Mesenchymal stem cell (in vitro differentiated cells and primary cell): Measurements from ENCODE around the gene TRMT112.
A peak's percentile ranks its signal among the peaks of the same experiment; 100 is the strongest.

Source experiments
- DNase-seq: peaks from one replicate; pipeline ENCODE4 v3.0.0-alpha.2; 2013
- H2AFZ ChIP-seq: one replicate; pipeline ENCODE4 v1.6.1; 2013; ENCODE audit warnings: low read depth, mild to moderate bottlenecking, control low read depth, inconsistent platforms, low read length, moderate library complexity
- H2AK5ac ChIP-seq: 2 replicates; pipeline ENCODE4 v1.6.1; 2013; ENCODE audit warnings: low read length, moderate library complexity, mild to moderate bottlenecking, inconsistent platforms; ENCODE audit not compliant: severe bottlenecking
- H2BK120ac ChIP-seq: one replicate; pipeline ENCODE4 v1.6.1; 2013; ENCODE audit warnings: low read depth, mild to moderate bottlenecking, inconsistent platforms, low read length, moderate library complexity
- H2BK12ac ChIP-seq, 2 experiments: one replicate each; pipeline ENCODE4 v1.6.1; 2013; ENCODE audit warnings: inconsistent platforms in 2 of 2, low read length in 2 of 2, mild to moderate bottlenecking in 2 of 2, moderate library complexity in 2 of 2, control low read depth in 1 of 2
- H2BK15ac ChIP-seq: one replicate; pipeline ENCODE4 v1.6.1; 2013; ENCODE audit warnings: mild to moderate bottlenecking, low read depth, inconsistent platforms; ENCODE audit not compliant: poor library complexity, severe bottlenecking
- H2BK5ac ChIP-seq: 2 replicates; pipeline ENCODE4 v1.6.1; 2013; ENCODE audit warnings: low read depth, mild to moderate bottlenecking, low read length, control low read depth, inconsistent platforms; ENCODE audit not compliant: poor library complexity, severe bottlenecking
- H3K14ac ChIP-seq, 2 experiments: one replicate each; pipeline ENCODE4 v1.6.1; 2013; ENCODE audit warnings: inconsistent platforms in 2 of 2, low read length in 2 of 2, control low read depth in 1 of 2, mild to moderate bottlenecking in 1 of 2, moderate library complexity in 1 of 2
- H3K18ac ChIP-seq, 2 experiments: one replicate each; pipeline ENCODE4 v1.6.1; 2013; ENCODE audit warnings: inconsistent platforms in 2 of 2, low read length in 2 of 2, control low read depth in 1 of 2, low read depth in 1 of 2, mild to moderate bottlenecking in 1 of 2
- H3K23ac ChIP-seq, 2 experiments: one replicate each; pipeline ENCODE4 v1.6.1; 2013; ENCODE audit warnings: inconsistent platforms in 2 of 2, low read length in 2 of 2, mild to moderate bottlenecking in 2 of 2, moderate library complexity in 2 of 2, control low read depth in 1 of 2
- H3K27ac ChIP-seq: 2 replicates; pipeline ENCODE4 v1.5.1; 2013; ENCODE audit warnings: mild to moderate bottlenecking, moderate library complexity, low read length, control low read depth, inconsistent platforms; ENCODE audit not compliant: poor library complexity, severe bottlenecking
- H3K27me3 ChIP-seq, 2 experiments: 2 replicates each; pipeline versions ENCODE4 v1.6.1 to v1.7.0; 2013; ENCODE audit warnings: low read length in 2 of 2, mild to moderate bottlenecking in 2 of 2, moderate library complexity in 2 of 2, control low read depth in 1 of 2, inconsistent platforms in 1 of 2; ENCODE audit not compliant: control insufficient read depth in 1 of 2, insufficient read depth in 1 of 2
- H3K36me3 ChIP-seq, 2 experiments: 2 replicates each; pipeline versions ENCODE4 v1.6.1 to v1.7.0; 2013; ENCODE audit warnings: low read length in 2 of 2, control low read depth in 1 of 2, inconsistent platforms in 1 of 2, low read depth in 1 of 2, mild to moderate bottlenecking in 1 of 2; ENCODE audit not compliant: insufficient read depth in 2 of 2, control insufficient read depth in 1 of 2
- H3K4ac ChIP-seq, 2 experiments: one replicate each; pipeline ENCODE4 v1.6.1; 2013; ENCODE audit warnings: inconsistent platforms in 2 of 2, low read length in 2 of 2, mild to moderate bottlenecking in 2 of 2, moderate library complexity in 2 of 2, control low read depth in 1 of 2, low read depth in 1 of 2
- H3K4me1 ChIP-seq: 2 replicates; pipeline ENCODE4 v1.6.1; 2013; ENCODE audit warnings: low read depth, low read length, control low read depth; ENCODE audit not compliant: control insufficient read depth, insufficient read depth
- H3K4me2 ChIP-seq: 2 replicates; pipeline ENCODE4 v1.6.1; 2013; ENCODE audit warnings: low read length, mild to moderate bottlenecking, inconsistent platforms; ENCODE audit not compliant: poor library complexity, severe bottlenecking
- H3K4me3 ChIP-seq, 2 experiments: 2 replicates each; pipeline versions ENCODE4 v1.5.1 to v1.7.0; 2013; ENCODE audit warnings: low read length in 2 of 2, mild to moderate bottlenecking in 2 of 2, control low read depth in 1 of 2, low read depth in 1 of 2; ENCODE audit not compliant: insufficient read depth in 1 of 2
- H3K79me1 ChIP-seq: replicated peaks from 2 replicates; pipeline ENCODE4 v1.6.1; 2013; ENCODE audit warnings: mild to moderate bottlenecking, control low read depth, low read length, inconsistent platforms; ENCODE audit not compliant: poor library complexity, severe bottlenecking
- H3K9ac ChIP-seq: 2 replicates; pipeline ENCODE4 v1.7.0; 2013; ENCODE audit warnings: mild to moderate bottlenecking, low read length, moderate library complexity
- H3K9me3 ChIP-seq: 2 replicates; pipeline ENCODE4 v1.7.0; 2013; ENCODE audit warnings: mild to moderate bottlenecking, low read length; ENCODE audit not compliant: control insufficient read depth
- H4K8ac ChIP-seq: one replicate; pipeline ENCODE4 v1.6.1; 2013; ENCODE audit warnings: inconsistent platforms, mild to moderate bottlenecking, low read length, moderate library complexity
- H4K91ac ChIP-seq: one replicate; pipeline ENCODE4 v1.6.1; 2013; ENCODE audit warnings: mild to moderate bottlenecking, low read length, inconsistent platforms
- WGBS: methylation state at CpG from one replicate; pipeline ENCODE4 v1.1.7; 2013; ENCODE audit warnings: mixed read lengths; 5-methylcytosine and 5-hydroxymethylcytosine counted together

Gene TRMT112

DNA sequence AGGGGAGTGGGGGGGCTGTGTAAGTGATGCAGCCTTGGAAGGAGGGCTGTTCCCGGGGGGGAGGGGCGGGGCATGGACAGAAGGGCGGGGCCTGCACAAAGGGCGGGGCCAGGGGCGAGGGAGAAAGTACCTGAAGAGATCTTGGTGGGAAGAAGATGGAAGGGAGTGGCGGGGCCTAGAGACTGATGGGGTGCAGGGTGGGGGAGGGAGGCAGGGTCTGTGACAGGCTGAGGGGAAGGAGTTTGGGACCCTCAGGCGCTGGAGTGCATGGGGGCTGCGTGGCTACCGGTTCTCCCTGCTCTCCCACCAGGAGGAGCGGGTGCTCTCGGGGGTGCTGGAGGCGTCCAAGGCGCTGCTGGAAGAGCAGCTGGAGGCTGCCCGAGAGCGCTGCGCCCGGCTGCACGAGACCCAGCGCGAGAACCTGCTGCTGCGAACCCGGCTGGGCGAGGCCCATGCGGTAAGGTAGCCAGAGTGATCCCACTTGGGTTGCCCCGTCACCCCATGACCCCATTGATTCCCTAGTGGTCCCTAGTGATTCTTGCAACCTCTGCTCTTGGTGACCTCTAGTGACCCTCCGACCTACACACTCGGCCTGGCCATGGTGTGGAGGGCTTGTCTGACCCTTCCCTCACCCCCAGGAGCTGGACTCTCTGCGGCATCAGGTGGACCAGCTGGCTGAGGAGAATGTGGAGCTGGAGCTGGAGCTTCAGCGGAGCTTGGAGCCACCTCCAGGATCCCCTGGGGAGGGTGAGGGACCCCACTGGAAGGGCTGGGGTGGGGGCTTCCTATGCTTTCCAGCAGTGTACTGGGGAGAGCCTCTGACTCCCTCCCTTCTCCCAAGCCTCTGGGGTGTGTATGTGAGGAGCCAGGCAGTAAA lies 25.7 kb upstream of the TRMT112 start:
- Histone ChIP-seq H3K4me2 (no peak overlapping the region), H2BK5ac (no peak overlapping the region), H3K9ac (no peak overlapping the region), H3K4me3 (peak overlapping the region in 1 of 2 experiments; percentile 34), H2AK5ac (no peak overlapping the region), H3K27ac (no peak overlapping the region), H2AFZ (no peak overlapping the region), H2BK15ac (no peak overlapping the region), H2BK12ac (peak overlapping the region in 1 of 2 experiments; percentile 31), H3K23ac (no peak overlapping the region), H3K27me3 (peaks cover 0 to 15% of the 10 kb centered on the region in 2 experiments), H3K4me1 (peaks cover 14% of the 10 kb centered on the region), H3K18ac (no peak overlapping the region), H4K8ac (no peak overlapping the region), H3K4ac (no peak overlapping the region), H2BK120ac (no peak overlapping the region), H4K91ac (peak overlapping the region; percentile 32), H3K79me1 (no peaks in the 10 kb centered on the region), H3K14ac (no peak overlapping the region), H3K36me3 (no peaks in the 10 kb centered on the region), H3K9me3 (no peaks in the 10 kb centered on the region)
- no peak for DNase-seq
- 68% methylated on average over 28 of the region's 29 CpGs for WGBS

DNA sequence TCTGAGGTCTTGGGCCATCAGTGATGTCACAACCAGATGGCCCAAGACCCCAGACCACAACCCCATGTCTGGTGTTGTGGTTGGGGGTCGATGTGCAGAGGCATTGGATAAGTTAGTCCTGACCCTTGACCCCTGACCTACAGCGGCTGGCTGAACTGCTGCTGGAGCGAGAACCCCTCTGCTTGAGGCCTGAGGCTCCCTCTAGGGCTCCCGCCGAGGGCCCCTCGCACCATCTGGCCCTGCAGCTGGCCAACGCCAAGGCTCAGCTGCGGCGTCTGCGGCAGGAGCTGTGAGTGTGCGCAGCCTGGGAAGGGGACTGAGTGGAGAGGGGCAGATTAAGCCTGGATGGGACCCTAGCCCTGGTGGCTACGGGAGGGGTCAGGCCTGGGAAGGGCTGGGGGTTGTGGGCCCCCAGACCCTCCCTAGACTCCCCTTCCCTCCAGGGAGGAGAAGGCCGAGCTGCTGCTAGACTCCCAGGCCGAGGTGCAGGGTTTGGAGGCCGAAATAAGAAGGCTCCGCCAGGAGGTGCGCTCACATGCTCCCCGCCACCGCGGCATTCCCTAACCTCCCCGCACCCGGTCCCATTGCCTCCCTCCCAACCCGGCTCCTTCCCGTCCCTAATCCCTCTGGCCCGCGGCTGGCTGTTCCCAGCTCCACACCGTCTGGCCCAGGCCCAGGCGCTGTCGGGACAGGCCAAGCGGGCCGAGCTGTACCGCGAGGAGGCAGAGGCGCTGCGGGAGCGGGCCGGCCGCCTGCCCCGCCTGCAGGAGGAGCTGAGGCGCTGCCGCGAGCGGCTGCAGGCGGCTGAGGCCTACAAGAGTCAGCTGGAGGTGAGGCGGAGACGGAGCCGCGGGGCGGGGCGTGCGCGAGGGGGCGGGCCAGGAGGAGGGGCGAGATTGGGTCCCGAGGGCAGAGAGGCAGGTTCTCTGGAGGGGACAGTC lies 24.8 kb upstream of the TRMT112 start:
- Histone ChIP-seq H3K36me3 (no peaks in the 10 kb centered on the region), H2BK5ac (no peak overlapping the region), H3K79me1 (no peaks in the 10 kb centered on the region), H3K14ac (peak overlapping the region in 1 of 2 experiments; percentile 75), H3K4me1 (peaks cover 14% of the 10 kb centered on the region), H2BK12ac (peak overlapping the region; percentile 28 to 89), H2BK120ac (peak overlapping the region; percentile 22), H3K27ac (no peak overlapping the region), H3K18ac (peak overlapping the region; percentile 31 to 96), H3K23ac (peak overlapping the region in 1 of 2 experiments; percentile 35), H2AK5ac (peak overlapping the region; percentile 68), H3K9ac (peak overlapping the region; percentile 82), H3K4ac (peak overlapping the region; percentile 15 to 81), H3K9me3 (no peaks in the 10 kb centered on the region), H3K4me3 (peak overlapping the region; percentile 34 to 58), H4K8ac (peak overlapping the region; percentile 97), H3K4me2 (peak overlapping the region; percentile 70), H2AFZ (peak overlapping the region; percentile 73), H2BK15ac (no peak overlapping the region), H4K91ac (peak overlapping the region; percentile 22), H3K27me3 (peaks cover 0 to 14% of the 10 kb centered on the region in 2 experiments)
- peak; percentile 88 for DNase-seq
- 22% methylated on average over 54 of the region's 55 CpGs for WGBS

DNA sequence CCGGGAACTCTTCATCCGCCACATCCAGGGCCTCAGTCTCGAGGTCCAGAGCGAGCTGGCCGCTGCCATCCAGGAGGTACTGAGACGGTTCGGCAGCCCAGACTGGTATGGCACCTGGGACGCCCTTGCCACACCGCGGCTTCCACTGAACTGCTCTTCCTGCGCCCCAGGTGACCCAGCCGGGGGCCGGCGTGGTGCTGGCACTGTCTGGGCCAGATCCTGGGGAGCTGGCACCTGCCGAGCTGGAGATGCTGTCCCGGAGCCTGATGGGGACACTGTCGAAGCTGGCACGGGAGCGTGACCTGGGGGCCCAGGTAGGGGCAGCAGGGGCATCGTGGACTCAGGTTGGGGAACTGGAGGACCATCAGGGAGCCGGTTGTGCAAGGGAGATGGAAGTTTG lies 24.1 kb upstream of the TRMT112 start:
- H3K14ac ChIP-seq, result no peak overlapping the region
- H3K4me3 ChIP-seq, result no peak overlapping the region
- H3K9me3 ChIP-seq, result no peaks in the 10 kb centered on the region
- H3K27me3 ChIP-seq, result peaks cover 0 to 13% of the 10 kb centered on the region in 2 experiments
- H2BK5ac ChIP-seq, result no peak overlapping the region
- H3K4ac ChIP-seq, result no peak overlapping the region
- H2AFZ ChIP-seq, result no peak overlapping the region
- no peak overlapping the region for H3K4me2 ChIP-seq
- H2BK15ac ChIP-seq, result no peak overlapping the region
- H3K9ac ChIP-seq, result no peak overlapping the region
- no peak overlapping the region for H2AK5ac ChIP-seq
- peaks cover 14% of the 10 kb centered on the region for H3K4me1 ChIP-seq
- no peak overlapping the region for H2BK12ac ChIP-seq
- no peaks in the 10 kb centered on the region for H3K36me3 ChIP-seq
- H3K18ac ChIP-seq, result no peak overlapping the region
- DNase-seq, result no peak
- H3K23ac ChIP-seq, result no peak overlapping the region
- H2BK120ac ChIP-seq, result no peak overlapping the region
- no peak overlapping the region for H4K8ac ChIP-seq
- H3K27ac ChIP-seq, result no peak overlapping the region
- no peak overlapping the region for H4K91ac ChIP-seq
- 86% methylated on average over 21 of the region's 21 CpGs for WGBS
- H3K79me1 ChIP-seq, result no peaks in the 10 kb centered on the region
